ENCODE results near the gene CHCHD3. TPM values are rescaled to one million over a fixed set of nuclear protein-coding genes. Genes with fewer than 3 reads are reported as not detected.

Gene CHCHD3
- total RNA-seq, 1 donor from 2014 or later, result 209 TPM

DNA sequence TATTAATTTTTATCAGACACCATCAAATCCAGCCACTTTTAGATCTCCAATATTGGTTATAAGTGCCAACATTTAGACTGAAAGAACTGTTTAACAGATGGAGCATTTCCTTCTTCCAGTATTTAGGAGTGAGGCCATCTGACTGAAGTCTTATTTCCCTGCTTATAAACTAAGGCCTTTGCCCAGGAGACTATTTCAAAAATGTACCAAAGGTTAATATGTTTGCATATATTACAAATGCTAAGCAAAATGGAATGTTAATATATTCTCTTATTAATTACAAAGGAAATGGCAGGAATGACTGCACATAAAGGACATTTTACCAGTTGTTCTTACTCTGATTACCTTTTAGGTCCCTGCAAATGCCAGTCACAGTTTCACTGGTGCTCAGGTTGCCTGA, 266.8 kb downstream of the CHCHD3 start:
- DNase-seq, result no peak
- H3K4me1 ChIP-seq, result peaks cover 23% of the 10 kb centered on the region
- H3K27me3 ChIP-seq (ENCODE audit: low read depth), result no peaks in the 10 kb centered on the region
- H3K36me3 ChIP-seq, result no peaks in the 10 kb centered on the region
- intact Hi-C loops (cut with micrococcal nuclease), result no loop called here
- H3K9me3 ChIP-seq (replicated peaks), result no peaks in the 10 kb centered on the region
- TF ChIP-seq, protein P1, sequence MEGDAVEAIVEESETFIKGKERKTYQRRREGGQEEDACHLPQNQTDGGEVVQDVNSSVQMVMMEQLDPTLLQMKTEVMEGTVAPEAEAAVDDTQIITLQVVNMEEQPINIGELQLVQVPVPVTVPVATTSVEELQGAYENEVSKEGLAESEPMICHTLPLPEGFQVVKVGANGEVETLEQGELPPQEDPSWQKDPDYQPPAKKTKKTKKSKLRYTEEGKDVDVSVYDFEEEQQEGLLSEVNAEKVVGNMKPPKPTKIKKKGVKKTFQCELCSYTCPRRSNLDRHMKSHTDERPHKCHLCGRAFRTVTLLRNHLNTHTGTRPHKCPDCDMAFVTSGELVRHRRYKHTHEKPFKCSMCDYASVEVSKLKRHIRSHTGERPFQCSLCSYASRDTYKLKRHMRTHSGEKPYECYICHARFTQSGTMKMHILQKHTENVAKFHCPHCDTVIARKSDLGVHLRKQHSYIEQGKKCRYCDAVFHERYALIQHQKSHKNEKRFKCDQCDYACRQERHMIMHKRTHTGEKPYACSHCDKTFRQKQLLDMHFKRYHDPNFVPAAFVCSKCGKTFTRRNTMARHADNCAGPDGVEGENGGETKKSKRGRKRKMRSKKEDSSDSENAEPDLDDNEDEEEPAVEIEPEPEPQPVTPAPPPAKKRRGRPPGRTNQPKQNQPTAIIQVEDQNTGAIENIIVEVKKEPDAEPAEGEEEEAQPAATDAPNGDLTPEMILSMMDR (IDR thresholded peaks at IDR 0.05; ENCODE audit: borderline replicate concordance), result no peak
- H3K4me3 ChIP-seq, result no peak overlapping the region
- no peak overlapping the region for H3K27ac ChIP-seq (replicated peaks)

DNA sequence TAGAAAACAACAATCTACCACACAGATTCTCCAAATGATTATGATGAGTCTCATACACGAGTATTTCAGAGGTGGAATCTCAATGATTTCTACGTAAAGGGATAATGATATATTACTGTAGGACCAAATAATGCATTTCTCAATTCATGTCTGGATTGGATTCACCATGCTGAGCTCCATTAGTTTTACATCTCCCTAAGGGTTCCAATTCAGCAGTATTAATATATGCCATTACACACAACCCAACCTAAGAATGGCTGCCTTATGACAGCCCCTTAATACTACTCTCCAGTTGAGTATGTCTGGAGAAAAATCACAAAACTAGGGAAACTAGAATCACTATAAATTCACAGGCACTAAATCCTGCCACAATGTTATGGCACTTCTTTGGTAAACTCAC, 271.3 kb downstream of the CHCHD3 start:
- Histone ChIP-seq H3K9me3 (replicated peaks) (no peaks in the 10 kb centered on the region), H3K4me1 (peaks cover 14% of the 10 kb centered on the region), H3K4me3 (no peak overlapping the region), H3K27ac (replicated peaks) (no peak overlapping the region), H3K27me3 (ENCODE audit: low read depth) (no peaks in the 10 kb centered on the region), H3K36me3 (no peaks in the 10 kb centered on the region)
- intact Hi-C loops (cut with micrococcal nuclease), result no loop called here
- TF ChIP-seq, protein P1 (IDR thresholded peaks at IDR 0.05; ENCODE audit: borderline replicate concordance), result no peak
- DNase-seq, result no peak

- Histone ChIP-seq H3K4me3 (no peak overlapping the region), H3K4me1 (peaks cover 22% of the 10 kb centered on the region), H3K27me3 (ENCODE audit: low read depth) (no peaks in the 10 kb centered on the region), H3K9me3 (replicated peaks) (no peaks in the 10 kb centered on the region), H3K36me3 (no peaks in the 10 kb centered on the region), H3K27ac (replicated peaks) (no peak overlapping the region)
- intact Hi-C loops (cut with micrococcal nuclease), result no loop called here
- TF ChIP-seq, protein P1 (IDR thresholded peaks at IDR 0.05; ENCODE audit: borderline replicate concordance), result no peak
- DNase-seq, result no peak
These were observed 275.1 kb downstream of the CHCHD3 start for GRCh38 chr7:132806834-132807233.

DNA sequence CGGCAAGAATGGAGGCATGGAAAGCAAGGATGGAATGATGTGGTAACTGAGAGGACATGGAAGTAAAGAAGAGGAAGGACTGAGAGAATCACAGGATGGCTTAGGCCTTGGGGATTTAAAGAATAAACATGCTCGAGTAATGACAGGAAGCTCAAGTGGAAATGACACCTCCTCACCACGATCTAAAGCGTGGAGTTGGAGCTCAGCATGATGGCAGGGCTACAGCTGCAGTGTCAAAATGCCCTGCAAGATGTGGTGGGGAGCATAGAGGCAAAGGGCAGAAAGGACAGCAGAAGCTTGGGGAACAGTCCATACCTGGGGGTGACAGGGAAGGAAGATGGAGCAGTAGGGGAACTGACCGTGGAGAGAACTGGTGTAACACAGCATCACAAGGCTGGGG, 276.1 kb downstream of the CHCHD3 start:
- no peak overlapping the region for H3K4me3 ChIP-seq
- peaks cover 26% of the 10 kb centered on the region for H3K4me1 ChIP-seq
- H3K36me3 ChIP-seq, result no peaks in the 10 kb centered on the region
- no peak overlapping the region for H3K27ac ChIP-seq (replicated peaks)
- TF ChIP-seq, protein P1 (IDR thresholded peaks at IDR 0.05; ENCODE audit: borderline replicate concordance), result no peak
- H3K27me3 ChIP-seq (ENCODE audit: low read depth), result no peaks in the 10 kb centered on the region
- no peak for DNase-seq
- intact Hi-C loops (cut with micrococcal nuclease), result no loop called here
- H3K9me3 ChIP-seq (replicated peaks), result no peaks in the 10 kb centered on the region

- intact Hi-C loops (cut with micrococcal nuclease), result no loop called here
- peak; percentile 21 for DNase-seq
- H3K27ac ChIP-seq (replicated peaks), result no peak overlapping the region
- H3K9me3 ChIP-seq (replicated peaks), result no peaks in the 10 kb centered on the region
- TF ChIP-seq, protein P1 (IDR thresholded peaks at IDR 0.05; ENCODE audit: borderline replicate concordance), result no peak
- H3K4me3 ChIP-seq, result no peak overlapping the region
- H3K36me3 ChIP-seq, result no peaks in the 10 kb centered on the region
- H3K27me3 ChIP-seq (ENCODE audit: low read depth), result no peaks in the 10 kb centered on the region
- peaks cover 30% of the 10 kb centered on the region for H3K4me1 ChIP-seq
These were observed 276.9 kb downstream of the CHCHD3 start for GRCh38 chr7:132804849-132805485.
